ENCODE measurements around the gene HEATR9.

DNA sequence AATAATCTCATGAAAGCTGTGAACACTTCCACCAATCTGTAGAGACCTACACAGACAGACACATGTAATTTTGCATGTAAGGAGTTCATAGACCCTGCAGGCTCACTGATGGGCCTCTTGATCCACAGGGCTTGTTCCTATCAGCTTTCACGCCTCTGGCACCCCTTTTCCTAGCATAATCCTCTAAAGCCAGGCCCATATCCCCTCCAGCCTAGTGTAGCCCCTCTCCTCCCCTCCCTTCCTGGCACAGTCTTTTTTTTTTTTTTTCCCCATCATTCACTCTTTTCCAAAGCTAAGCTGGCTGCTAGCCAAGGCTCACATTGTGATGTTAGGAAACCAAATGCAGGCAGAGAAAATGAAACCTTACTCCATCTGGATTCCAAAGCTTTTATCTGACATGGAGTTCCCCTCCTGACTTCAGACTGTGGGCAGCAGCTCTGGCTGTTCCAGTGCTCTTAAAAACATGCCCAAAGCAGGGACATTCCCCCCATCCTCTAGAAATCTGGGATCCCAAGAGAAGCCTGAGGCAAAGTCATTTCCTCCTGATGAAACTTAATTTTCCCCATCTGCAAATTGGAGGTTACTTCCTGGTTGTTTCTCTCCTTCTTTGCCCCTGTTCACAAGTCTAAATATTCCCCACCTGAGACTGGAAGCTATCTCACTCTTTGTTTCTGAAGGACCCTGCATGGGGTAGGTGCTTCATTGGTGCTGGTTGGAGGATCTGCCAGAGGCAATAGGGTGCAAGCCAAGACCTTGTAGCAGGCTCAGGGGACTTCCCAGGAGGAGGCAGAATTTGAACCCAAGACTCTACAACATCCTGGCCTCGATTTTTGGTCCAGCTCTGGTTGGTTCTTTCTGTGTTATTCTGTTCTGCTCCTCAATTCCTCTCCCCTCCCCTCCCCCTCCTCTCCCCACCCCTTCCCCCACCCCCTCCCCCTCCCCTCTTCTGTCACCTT lies 21.4 kb upstream of the HEATR9 start:
- no peak for TF ChIP-seq POLR2A (IDR thresholded peaks at IDR 0.05)
- TF ChIP-seq, protein P1, sequence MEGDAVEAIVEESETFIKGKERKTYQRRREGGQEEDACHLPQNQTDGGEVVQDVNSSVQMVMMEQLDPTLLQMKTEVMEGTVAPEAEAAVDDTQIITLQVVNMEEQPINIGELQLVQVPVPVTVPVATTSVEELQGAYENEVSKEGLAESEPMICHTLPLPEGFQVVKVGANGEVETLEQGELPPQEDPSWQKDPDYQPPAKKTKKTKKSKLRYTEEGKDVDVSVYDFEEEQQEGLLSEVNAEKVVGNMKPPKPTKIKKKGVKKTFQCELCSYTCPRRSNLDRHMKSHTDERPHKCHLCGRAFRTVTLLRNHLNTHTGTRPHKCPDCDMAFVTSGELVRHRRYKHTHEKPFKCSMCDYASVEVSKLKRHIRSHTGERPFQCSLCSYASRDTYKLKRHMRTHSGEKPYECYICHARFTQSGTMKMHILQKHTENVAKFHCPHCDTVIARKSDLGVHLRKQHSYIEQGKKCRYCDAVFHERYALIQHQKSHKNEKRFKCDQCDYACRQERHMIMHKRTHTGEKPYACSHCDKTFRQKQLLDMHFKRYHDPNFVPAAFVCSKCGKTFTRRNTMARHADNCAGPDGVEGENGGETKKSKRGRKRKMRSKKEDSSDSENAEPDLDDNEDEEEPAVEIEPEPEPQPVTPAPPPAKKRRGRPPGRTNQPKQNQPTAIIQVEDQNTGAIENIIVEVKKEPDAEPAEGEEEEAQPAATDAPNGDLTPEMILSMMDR (IDR thresholded peaks at IDR 0.05 in 4 of 5, conservative IDR thresholded peaks at IDR 0.05 in 1 of 5), result no peak

Measured in gastrocnemius medialis (tissue), 4 donors.